IMR-90 (cell line): ENCODE measurements around the gene CSF2RB.

Source experiments
- CEBPB ChIP-seq: IDR thresholded peaks from 2 replicates; pipeline ENCODE4 v1.6.1; 2012; ENCODE audit warnings: low read depth, low read length, improper control_type of control experiment
- CTCF ChIP-seq: conservative IDR thresholded peaks from 2 replicates; pipeline ENCODE4 v1.5.1; 2012; ENCODE audit warnings: mild to moderate bottlenecking, low read depth, low read length, improper control_type of control experiment
- MAFK ChIP-seq: IDR thresholded peaks from 2 replicates; pipeline ENCODE4 v1.6.1; 2012; ENCODE audit warnings: low read depth, low read length, improper control_type of control experiment
- POLR2A ChIP-seq: IDR thresholded peaks from 2 replicates; pipeline ENCODE4 v1.6.1; 2012; ENCODE audit warnings: mild to moderate bottlenecking, low read depth, low read length
- RCOR1 ChIP-seq: IDR thresholded peaks from 2 replicates; pipeline ENCODE4 v1.6.1; 2012; ENCODE audit warnings: mild to moderate bottlenecking, low read length, improper control_type of control experiment; ENCODE audit not compliant: insufficient replicate concordance
- RFX5 ChIP-seq: IDR thresholded peaks from 2 replicates; pipeline ENCODE4 v1.8.0; 2012; ENCODE audit warnings: low read depth, mild to moderate bottlenecking, low read length, moderate library complexity
- USF2 ChIP-seq: fragments of 150-350 bp; IDR thresholded peaks from 2 replicates; pipeline ENCODE4 v1.6.1; 2017; ENCODE audit warnings: mild to moderate bottlenecking, antibody characterized with exemption, low read length, low read depth

GRCh38 chr22:36884349-36885158 is 28.9 kb upstream of the CSF2RB start:
- TF ChIP-seq CTCF: no peak
- TF ChIP-seq POLR2A: no peak
- TF ChIP-seq MAFK: no peak
- TF ChIP-seq CEBPB: no peak
- TF ChIP-seq RFX5: no peak
- TF ChIP-seq RCOR1: no peak
- TF ChIP-seq USF2: no peak
